IMR-90 (cell line): Measurements from ENCODE around the gene RAPGEF5. TPM values are rescaled to one million over a fixed set of nuclear protein-coding genes. Genes with fewer than 3 reads are reported as not detected.

ENCODE experiments used
- ATAC-seq: fragments of 200-7000 bp; cut with Tn5 transposase; 2 replicates; pipeline ENCODE4 v1.9.1; 2020; ENCODE audit warnings: low read depth, mild to moderate bottlenecking, moderate library complexity
- BruUV-seq: library from RNA; stranded (reverse); fragments of 400-500 nt; replicated peaks from 2 replicates; lab custom pipeline; 2021; lab: Mats Ljungman, UMichigan
- CTCF ChIA-PET: fragments of 300-600 bp; formaldehyde crosslinking; extraction: SDS; loops from one replicate; lab custom pipeline; 2021; ENCODE audit warnings: antibody characterized with exemption; lab: Yijun Ruan, JAX
- POLR2A ChIA-PET: fragments of 300-600 bp; sonication (Branson Sonifier 250); formaldehyde crosslinking; loops from one replicate; lab custom pipeline; 2022; ENCODE audit warnings: antibody characterized with exemption; ENCODE audit not compliant: unreplicated experiment; lab: Charles Lee
- DNase-seq: peaks from one replicate; pipeline ENCODE4 v3.0.0; 2013
- H2AFZ ChIP-seq: replicated peaks from 2 replicates; pipeline ENCODE3; 2013; ENCODE audit warnings: low read length, mild to moderate bottlenecking; ENCODE audit not compliant: poor library complexity
- H2AK5ac ChIP-seq: 2 replicates; pipeline ENCODE4 v1.6.1; 2013; ENCODE audit warnings: low read depth, low read length, inconsistent platforms
- H2AK9ac ChIP-seq: replicated peaks from 2 replicates; pipeline ENCODE3; 2013; ENCODE audit warnings: mild to moderate bottlenecking, low read depth, low read length, moderate library complexity; ENCODE audit not compliant: poor library complexity
- H2BK120ac ChIP-seq: 2 replicates; pipeline ENCODE4 v1.6.1; 2013; ENCODE audit warnings: low read depth, low read length, inconsistent platforms
- H2BK15ac ChIP-seq: 3 replicates; pipeline ENCODE4 v1.6.1; 2013; ENCODE audit warnings: low read depth, low read length, inconsistent platforms
- H2BK20ac ChIP-seq: 2 replicates; pipeline ENCODE4 v1.6.1; 2013; ENCODE audit warnings: low read depth, mild to moderate bottlenecking, inconsistent platforms, low read length, moderate library complexity
- H2BK5ac ChIP-seq: 2 replicates; pipeline ENCODE4 v1.6.1; 2013; ENCODE audit warnings: mild to moderate bottlenecking, low read depth, low read length, inconsistent platforms; ENCODE audit not compliant: poor library complexity, severe bottlenecking
- H3K14ac ChIP-seq: replicated peaks from 2 replicates; pipeline ENCODE4 v1.6.1; 2013; ENCODE audit warnings: low read depth, low read length, inconsistent platforms
- H3K18ac ChIP-seq: 2 replicates; pipeline ENCODE4 v1.6.1; 2013; ENCODE audit warnings: low read depth, low read length, control low read depth
- H3K23ac ChIP-seq: 2 replicates; pipeline ENCODE4 v1.6.1; 2013; ENCODE audit warnings: low read depth, low read length, inconsistent platforms
- H3K27ac ChIP-seq: 2 replicates; pipeline ENCODE4 v1.5.1; 2013; ENCODE audit warnings: mild to moderate bottlenecking, control low read depth, low read length; ENCODE audit not compliant: insufficient read depth
- H3K27me3 ChIP-seq: 2 replicates; pipeline ENCODE4 v1.6.1; 2013; ENCODE audit warnings: low read length; ENCODE audit not compliant: control insufficient read depth, insufficient read depth
- H3K36me3 ChIP-seq: 2 replicates; pipeline ENCODE4 v1.6.1; 2013; ENCODE audit warnings: low read length, mixed read lengths; ENCODE audit not compliant: control insufficient read depth, insufficient read depth
- H3K4ac ChIP-seq: 2 replicates; pipeline ENCODE4 v1.6.1; 2013; ENCODE audit warnings: low read depth, low read length, inconsistent platforms
- H3K4me1 ChIP-seq: 2 replicates; pipeline ENCODE4 v1.6.1; 2013; ENCODE audit warnings: low read length, mixed read lengths; ENCODE audit not compliant: control insufficient read depth, insufficient read depth
- H3K4me2 ChIP-seq: 2 replicates; pipeline ENCODE4 v1.6.1; 2013; ENCODE audit warnings: low read depth, mild to moderate bottlenecking, control low read depth, low read length, moderate library complexity
- H3K4me3 ChIP-seq: 2 replicates; pipeline ENCODE4 v1.5.1; 2013; ENCODE audit warnings: low read depth, mild to moderate bottlenecking, control low read depth, low read length, moderate library complexity; ENCODE audit not compliant: insufficient read depth
- H3K56ac ChIP-seq: 2 replicates; pipeline ENCODE4 v1.6.1; 2013; ENCODE audit warnings: low read length, inconsistent platforms; ENCODE audit not compliant: insufficient read depth; ENCODE audit errors: extremely low read depth
- H3K79me1 ChIP-seq, 2 experiments: 2 replicates each; pipeline ENCODE4 v1.6.1; 2013; ENCODE audit warnings: low read length in 2 of 2, inconsistent platforms in 1 of 2, low read depth in 1 of 2
- H3K9ac ChIP-seq: 2 replicates; pipeline ENCODE4 v1.6.1; 2013; ENCODE audit warnings: low read depth, low read length, control low read depth
- H3K9me1 ChIP-seq: 2 replicates; pipeline ENCODE4 v1.6.1; 2013; ENCODE audit warnings: low read length, inconsistent platforms; ENCODE audit not compliant: insufficient read depth
- H3K9me3 ChIP-seq: 2 replicates; pipeline ENCODE4 v1.6.1; 2013; ENCODE audit warnings: low read length; ENCODE audit not compliant: control insufficient read depth, insufficient read depth
- H4K20me1 ChIP-seq: 2 replicates; pipeline ENCODE4 v1.6.1; 2013; ENCODE audit warnings: low read length, inconsistent platforms; ENCODE audit not compliant: insufficient read depth
- H4K5ac ChIP-seq: 2 replicates; pipeline ENCODE4 v1.6.1; 2013; ENCODE audit warnings: mild to moderate bottlenecking, low read depth, low read length, control low read depth
- H4K8ac ChIP-seq, 2 experiments: 2 replicates each; pipeline ENCODE4 v1.6.1; 2013; ENCODE audit warnings: low read depth in 2 of 2, low read length in 2 of 2, control low read depth in 1 of 2, inconsistent platforms in 1 of 2
- H4K91ac ChIP-seq: 2 replicates; pipeline ENCODE4 v1.6.1; 2013; ENCODE audit warnings: low read depth, low read length, inconsistent platforms; ENCODE audit not compliant: insufficient read depth
- BHLHE40 ChIP-seq: fragments of 150-350 bp; IDR thresholded peaks from 2 replicates; pipeline ENCODE4 v1.6.1; 2016; ENCODE audit warnings: mild to moderate bottlenecking, low read depth, low read length
- CEBPB ChIP-seq: IDR thresholded peaks from 2 replicates; pipeline ENCODE4 v1.6.1; 2012; ENCODE audit warnings: low read depth, low read length, improper control_type of control experiment
- CHD1 ChIP-seq: IDR thresholded peaks from 2 replicates; pipeline ENCODE4 v1.6.1; 2012; ENCODE audit warnings: low read depth, low read length, improper control_type of control experiment
- CTCF ChIP-seq: conservative IDR thresholded peaks from 2 replicates; pipeline ENCODE4 v1.5.1; 2012; ENCODE audit warnings: mild to moderate bottlenecking, low read depth, low read length, improper control_type of control experiment
- ELK1 ChIP-seq: fragments of 150-350 bp; IDR thresholded peaks from 2 replicates; pipeline ENCODE4 v1.6.1; 2016; ENCODE audit warnings: low read depth, mild to moderate bottlenecking, low read length, moderate library complexity, borderline replicate concordance
- FOS ChIP-seq: fragments of 150-350 bp; IDR thresholded peaks from 2 replicates; pipeline ENCODE4 v1.6.1; 2016; ENCODE audit warnings: low read depth, low read length
- MAFK ChIP-seq: IDR thresholded peaks from 2 replicates; pipeline ENCODE4 v1.6.1; 2012; ENCODE audit warnings: low read depth, low read length, improper control_type of control experiment
- MAZ ChIP-seq: IDR thresholded peaks from 2 replicates; pipeline ENCODE4 v1.6.1; 2012; ENCODE audit warnings: low read depth, mild to moderate bottlenecking, low read length, improper control_type of control experiment, moderate library complexity, borderline replicate concordance
- MXI1 ChIP-seq: IDR thresholded peaks from 2 replicates; pipeline ENCODE4 v1.6.1; 2012; ENCODE audit warnings: low read depth, mild to moderate bottlenecking, low read length, moderate library complexity, borderline replicate concordance
- NFE2L2 ChIP-seq: fragments of 150-350 bp; IDR thresholded peaks from 2 replicates; pipeline ENCODE4 v1.6.1; 2016; ENCODE audit warnings: low read depth, mild to moderate bottlenecking, low read length
- POLR2A ChIP-seq: IDR thresholded peaks from 2 replicates; pipeline ENCODE4 v1.6.1; 2012; ENCODE audit warnings: mild to moderate bottlenecking, low read depth, low read length
- RAD21 ChIP-seq: IDR thresholded peaks from 2 replicates; pipeline ENCODE4 v1.6.1; 2012; ENCODE audit warnings: low read length, improper control_type of control experiment
- RCOR1 ChIP-seq: IDR thresholded peaks from 2 replicates; pipeline ENCODE4 v1.6.1; 2012; ENCODE audit warnings: mild to moderate bottlenecking, low read length, improper control_type of control experiment; ENCODE audit not compliant: insufficient replicate concordance
- RFX5 ChIP-seq: IDR thresholded peaks from 2 replicates; pipeline ENCODE4 v1.8.0; 2012; ENCODE audit warnings: low read depth, mild to moderate bottlenecking, low read length, moderate library complexity
- SMC3 ChIP-seq: fragments of 150-350 bp; IDR thresholded peaks from 2 replicates; pipeline ENCODE4 v1.6.1; 2016; ENCODE audit warnings: low read depth, mild to moderate bottlenecking, antibody characterized with exemption, low read length, moderate library complexity
- USF2 ChIP-seq: fragments of 150-350 bp; IDR thresholded peaks from 2 replicates; pipeline ENCODE4 v1.6.1; 2017; ENCODE audit warnings: mild to moderate bottlenecking, antibody characterized with exemption, low read length, low read depth
- WGBS, 2 experiments: methylation state at CpG; one replicate each; pipeline versions ENCODE4 v1.1.5 to v1.1.7; 2013; ENCODE audit warnings: missing lambda C conversion rate in 2 of 2; ENCODE audit not compliant: insufficient read length in 1 of 2; ENCODE audit errors: extremely low coverage in 2 of 2; 5-methylcytosine and 5-hydroxymethylcytosine counted together
- dilution Hi-C: fragments of 300-500 bp; cut with HindIII; formaldehyde crosslinking; loops from one replicate; pipeline ENCODE4 v1.14.3; 2018; ENCODE audit warnings: low sequenced_read_pairs; ENCODE audit not compliant: unreplicated experiment
- in situ Hi-C: fragments of 300-500 bp; cut with MboI; formaldehyde crosslinking; loops from 3 replicates; pipeline ENCODE4 v1.14.3; 2019; ENCODE audit warnings: low sequenced_read_pairs, inconsistent platforms, mixed read lengths
- intact Hi-C: fragments of 100-400 bp; cut with micrococcal nuclease; formaldehyde crosslinking; loops from 2 replicates; pipeline ENCODE4 v1.10.0; 2022
- polyA plus RNA-seq, 3 experiments: library from polyadenylated mRNA; depleted of rRNA; stranded (reverse); fragments of >200 nt; gene quantifications; 2 replicates each; pipeline ENCODE4 v1.2.3, GENCODE V29; 2012; ENCODE audit warnings: low replicate concordance in 1 of 3
- total RNA-seq: library from RNA; depleted of rRNA; stranded (reverse); fragments of >200 nt; gene quantifications from 2 replicates; pipeline ENCODE4 v1.2.3, GENCODE V29; 2012

The RAPGEF5 gene
- total and polyA plus RNA-seq, 2 of the 4 experiments (the other 2 are of a cell fraction): 0.05 to 0.18 TPM

GRCh38 chr7:22142572-22142971 is 214.4 kb downstream of the RAPGEF5 start:
- H3K14ac ChIP-seq: no peak overlapping the region
- H3K4me1 ChIP-seq: no peaks in the 10 kb centered on the region
- no CpG with 5 or more reads among the region's 3 CpGs for WGBS, 2 experiments
- intact Hi-C loops (no loop called here), dilution Hi-C loops (no loop called here), in situ Hi-C loops (no loop called here)
- no peak overlapping the region for H3K9ac ChIP-seq
- no peaks in the 10 kb centered on the region for H4K20me1 ChIP-seq
- no peak overlapping the region for H4K91ac ChIP-seq
- H4K8ac ChIP-seq: no peak overlapping the region
- H2BK15ac ChIP-seq: no peak overlapping the region
- H4K5ac ChIP-seq: no peak overlapping the region
- H3K4me2 ChIP-seq: no peak overlapping the region
- H2AK9ac ChIP-seq: no peak overlapping the region
- CTCF ChIA-PET: interaction anchor here (0.9 kb wide), 1 partner anchor 11 kb away, joined by 3 read pairs; no protein-coding TSS in a partner anchor
- H2AK5ac ChIP-seq: no peak overlapping the region
- no peaks in the 10 kb centered on the region for H3K9me3 ChIP-seq
- POLR2A ChIA-PET: no interaction called here
- no peak overlapping the region for H3K56ac ChIP-seq
- H3K4me3 ChIP-seq: no peak overlapping the region
- no peak overlapping the region for H2BK20ac ChIP-seq
- no peak for DNase-seq
- H3K36me3 ChIP-seq: no peaks in the 10 kb centered on the region
- no peak overlapping the region for H3K4ac ChIP-seq
- no peak overlapping the region for H3K23ac ChIP-seq
- H3K9me1 ChIP-seq: no peaks in the 10 kb centered on the region
- H3K79me1 ChIP-seq: no peaks in the 10 kb centered on the region
- no peak overlapping the region for H2BK120ac ChIP-seq
- ATAC-seq: no peak
- no peak overlapping the region for H2AFZ ChIP-seq
- H3K18ac ChIP-seq: no peak overlapping the region
- H3K27ac ChIP-seq: no peak overlapping the region
- no peak for TF ChIP-seq FOS
- no peak for TF ChIP-seq MAFK
- no peak for TF ChIP-seq RFX5
- TF ChIP-seq USF2: no peak
- no peak for TF ChIP-seq MXI1
- no peak for TF ChIP-seq NFE2L2
- TF ChIP-seq ELK1: no peak
- no peak for TF ChIP-seq MAZ
- no peak for TF ChIP-seq POLR2A
- TF ChIP-seq RCOR1: no peak
- no peak for TF ChIP-seq CTCF
- TF ChIP-seq CHD1: no peak
- no peak for TF ChIP-seq SMC3
- TF ChIP-seq CEBPB: no peak
- TF ChIP-seq RAD21: no peak
- no peak for TF ChIP-seq BHLHE40
- no peak overlapping the region for H2BK5ac ChIP-seq
- H3K27me3 ChIP-seq: no peaks in the 10 kb centered on the region; the same call in 1 of the 2 replicates
- no TSS peak for BruUV-seq
